CD8-positive, alpha-beta memory T cell (primary cell): Measurements from ENCODE around the gene TADA2B. TPM values are rescaled to one million over a fixed set of nuclear protein-coding genes. Genes with fewer than 3 reads are reported as not detected.

Experiments
- CTCF ChIA-PET: fragments of 350-600 bp; sonication (Branson Sonifier 250); formaldehyde crosslinking; loops from one replicate; lab custom pipeline; 2021; ENCODE audit warnings: antibody characterized with exemption; lab: Charles Lee
- POLR2A ChIA-PET: fragments of 350-600 bp; sonication (Branson Sonifier 250); formaldehyde crosslinking; loops from one replicate; lab custom pipeline; 2021; ENCODE audit warnings: antibody characterized with exemption; lab: Charles Lee
- DNase-seq, 5 donors: peaks; one replicate each; pipeline versions ENCODE4 v3.0.0 to v3.0.0-alpha.2; 2020 to 2022; ENCODE audit warnings: mixed read lengths in 1 of 5
- H3K27ac ChIP-seq: one replicate; pipeline ENCODE4 v1.7.0; 2013; ENCODE audit warnings: low read depth, mild to moderate bottlenecking, low read length, moderate library complexity
- H3K27me3 ChIP-seq: 2 replicates; pipeline ENCODE4 v1.7.0; 2013; ENCODE audit warnings: low read length, mild to moderate bottlenecking; ENCODE audit not compliant: insufficient read depth, poor library complexity, severe bottlenecking
- H3K36me3 ChIP-seq: 2 replicates; pipeline ENCODE4 v1.7.0; 2013; ENCODE audit warnings: mild to moderate bottlenecking, low read length, moderate library complexity; ENCODE audit not compliant: insufficient read depth
- H3K4me1 ChIP-seq: 2 replicates; pipeline ENCODE4 v1.7.0; 2013; ENCODE audit warnings: mild to moderate bottlenecking, low read length, moderate library complexity; ENCODE audit not compliant: insufficient read depth
- H3K4me3 ChIP-seq: 2 replicates; pipeline ENCODE4 v1.7.0; 2013; ENCODE audit warnings: mild to moderate bottlenecking, low read length
- H3K9me3 ChIP-seq: 2 replicates; pipeline ENCODE4 v1.7.0; 2013; ENCODE audit warnings: mild to moderate bottlenecking, low read length
- H3K27ac Mint-ChIP-seq, 8 donors: one replicate each; pipeline ENCODE4 v1.8.0; 2020 to 2021; ENCODE audit warnings: mixed read lengths in 8 of 8, mild to moderate bottlenecking in 6 of 8, inconsistent platforms in 3 of 8, moderate library complexity in 3 of 8
- H3K27me3 Mint-ChIP-seq, 2 donors: one replicate each; pipeline ENCODE4 v1.8.0; 2020 to 2021; ENCODE audit warnings: mixed read lengths in 2 of 2, mild to moderate bottlenecking in 1 of 2, moderate library complexity in 1 of 2
- H3K36me3 Mint-ChIP-seq, 3 donors: one replicate each; pipeline ENCODE4 v1.8.0; 2020 to 2021; ENCODE audit warnings: mixed read lengths in 3 of 3, inconsistent platforms in 1 of 3, mild to moderate bottlenecking in 1 of 3
- H3K4me1 Mint-ChIP-seq, 3 donors: one replicate each; pipeline ENCODE4 v1.8.0; 2020 to 2021; ENCODE audit warnings: mixed read lengths in 3 of 3, inconsistent platforms in 1 of 3, mild to moderate bottlenecking in 1 of 3
- H3K4me3 Mint-ChIP-seq, 7 donors: one replicate each; pipeline ENCODE4 v1.8.0; 2020 to 2021; ENCODE audit warnings: mixed read lengths in 7 of 7, mild to moderate bottlenecking in 6 of 7, moderate library complexity in 4 of 7, inconsistent platforms in 2 of 7
- H3K9me3 Mint-ChIP-seq, 5 donors: one replicate each; pipeline ENCODE4 v1.8.0; 2020 to 2022; ENCODE audit warnings: mixed read lengths in 5 of 5, mild to moderate bottlenecking in 3 of 5, moderate library complexity in 2 of 5, inconsistent platforms in 1 of 5
- polyA plus RNA-seq: library from polyadenylated mRNA; unstranded; fragments of 300-500 nt; fragmentation: Illumina TruSeq; gene quantifications from one replicate; pipeline ENCODE4 v1.2.3, GENCODE V29; 2021
- total RNA-seq, 2 experiments: library from RNA; stranded (reverse); gene quantifications; one replicate each; pipeline ENCODE4 v1.2.3, GENCODE V29; 2021

Gene TADA2B
- total and polyA plus RNA-seq, 3 experiments from 2014 or later = 6.0 to 16.0 (median 15.8) TPM

- H3K9me3 Mint-ChIP-seq = no peaks in the 10 kb centered on the region
- POLR2A ChIA-PET = interaction anchor here (0.6 to 2.1 kb wide), 3 partner anchors 12 to 90 kb away, joined by 3 to 10 read pairs (median 4); partner anchors contain the start of genes GRPEL1 and TADA2B
- H3K27ac Mint-ChIP-seq = peak overlapping the region in 2 of 8 donors; percentile 18 to 80
Observed at GRCh38 chr4:7055111-7055989, 12.2 kb downstream of the TADA2B start.

GRCh38 chr4:7055990-7056325, 12.8 kb downstream of the TADA2B start:
- Histone ChIP-seq H3K27ac (no peak overlapping the region), H3K27me3 (no peaks in the 10 kb centered on the region), H3K36me3 (peaks cover 43% of the 10 kb centered on the region), H3K4me1 (peaks cover 10% of the 10 kb centered on the region), H3K9me3 (no peaks in the 10 kb centered on the region), H3K4me3 (no peak overlapping the region)
- Mint-ChIP-seq H3K36me3 (peaks cover 5 to 78% (median 5%) of the 10 kb centered on the region in 3 donors), H3K4me1 (peaks cover 5 to 29% (median 20%) of the 10 kb centered on the region in 3 donors), H3K27ac (no peak overlapping the region), H3K27me3 (peaks cover 0 to 1% of the 10 kb centered on the region in 2 donors), H3K9me3 (no peaks in the 10 kb centered on the region), H3K4me3 (no peak overlapping the region)
- POLR2A ChIA-PET = interaction anchor here (0.6 to 2.1 kb wide), 2 partner anchors 11 to 91 kb away, joined by 4 to 10 read pairs; partner anchors contain the start of gene GRPEL1
- no peak for DNase-seq
- CTCF ChIA-PET = interaction anchor here (0.6 to 3.9 kb wide), 3 partner anchors 9 to 13 kb away, joined by 3 to 30 read pairs (median 3); partner anchors contain the start of gene GRPEL1

More at GRCh38 chr4:7055111-7055989, 12.2 kb downstream of the TADA2B start:
- Histone ChIP-seq H3K4me3 (no peak overlapping the region), H3K4me1 (peaks cover 10% of the 10 kb centered on the region), H3K9me3 (no peaks in the 10 kb centered on the region), H3K27me3 (no peaks in the 10 kb centered on the region), H3K27ac (no peak overlapping the region), H3K36me3 (peaks cover 37% of the 10 kb centered on the region)
- peaks cover 5 to 75% (median 5%) of the 10 kb centered on the region in 3 donors for H3K36me3 Mint-ChIP-seq
- CTCF ChIA-PET = interaction anchor here (1.5 to 3.9 kb wide), 2 partner anchors 10 to 14 kb away, joined by 4 to 30 read pairs; partner anchors contain the start of gene GRPEL1
- peak in 1 of 5 donors; percentile 14 for DNase-seq
- peaks cover 0 to 1% of the 10 kb centered on the region in 2 donors for H3K27me3 Mint-ChIP-seq
- no peak overlapping the region for H3K4me3 Mint-ChIP-seq
- peaks cover 5 to 32% (median 20%) of the 10 kb centered on the region in 3 donors for H3K4me1 Mint-ChIP-seq

GRCh38 chr4:7058792-7059191, 15.6 kb downstream of the TADA2B start:
- peaks cover 4 to 21% (median 16%) of the 10 kb centered on the region in 3 donors for H3K4me1 Mint-ChIP-seq
- peak overlapping the region in 2 of 8 donors; percentile 33 to 58 for H3K27ac Mint-ChIP-seq
- peaks cover 5 to 91% (median 11%) of the 10 kb centered on the region in 3 donors for H3K36me3 Mint-ChIP-seq
- H3K27ac ChIP-seq = no peak overlapping the region
- ChIA-PET POLR2A (interaction anchor here (1.1 kb wide), 1 partner anchor 8 kb away, joined by 3 read pairs; no protein-coding TSS in a partner anchor), CTCF (interaction anchor here (1.6 kb wide), 1 partner anchor 9 kb away, joined by 7 read pairs; the partner anchor contains the start of gene GRPEL1)
- no peaks in the 10 kb centered on the region for H3K9me3 ChIP-seq
- no peaks in the 10 kb centered on the region for H3K27me3 ChIP-seq
- H3K36me3 ChIP-seq = peaks cover 66% of the 10 kb centered on the region
- no peak overlapping the region for H3K4me3 ChIP-seq
- peaks cover 0 to 1% of the 10 kb centered on the region in 2 donors for H3K27me3 Mint-ChIP-seq
- H3K9me3 Mint-ChIP-seq = no peaks in the 10 kb centered on the region
- DNase-seq = no peak
- H3K4me1 ChIP-seq = no peaks in the 10 kb centered on the region
- no peak overlapping the region for H3K4me3 Mint-ChIP-seq

GRCh38 chr4:7059662-7060061, 16.5 kb downstream of the TADA2B start:
- Histone ChIP-seq H3K4me1 (peaks cover under 1% of the 10 kb centered on the region), H3K4me3 (no peak overlapping the region), H3K27me3 (no peaks in the 10 kb centered on the region), H3K36me3 (peaks cover 61% of the 10 kb centered on the region), H3K27ac (no peak overlapping the region), H3K9me3 (no peaks in the 10 kb centered on the region)
- H3K9me3 Mint-ChIP-seq = no peaks in the 10 kb centered on the region
- H3K36me3 Mint-ChIP-seq = peaks cover 0 to 89% (median 7%) of the 10 kb centered on the region in 3 donors
- peaks cover 3 to 20% (median 17%) of the 10 kb centered on the region in 3 donors for H3K4me1 Mint-ChIP-seq
- H3K4me3 Mint-ChIP-seq = no peak overlapping the region
- POLR2A ChIA-PET = no interaction called here
- DNase-seq = peak in 1 of 5 donors; percentile 23
- peaks cover 0 to 1% of the 10 kb centered on the region in 2 donors for H3K27me3 Mint-ChIP-seq
- CTCF ChIA-PET = interaction anchor here (1.6 kb wide), 1 partner anchor 8 kb away, joined by 7 read pairs; the partner anchor contains the start of gene GRPEL1
- H3K27ac Mint-ChIP-seq = peak overlapping the region in 1 of 8 donors; percentile 46

- H3K27me3 Mint-ChIP-seq = peaks cover 0 to 1% of the 10 kb centered on the region in 2 donors
- POLR2A ChIA-PET = no interaction called here
Observed at GRCh38 chr4:7060346-7061150, 17.4 kb downstream of the TADA2B start.

GRCh38 chr4:7061815-7062214, 18.6 kb downstream of the TADA2B start:
- Mint-ChIP-seq H3K9me3 (no peaks in the 10 kb centered on the region), H3K27me3 (peaks cover 0 to 1% of the 10 kb centered on the region in 2 donors), H3K36me3 (peaks cover 0 to 75% (median 7%) of the 10 kb centered on the region in 3 donors), H3K4me3 (peak overlapping the region in 1 of 7 donors; percentile 60), H3K27ac (no peak overlapping the region), H3K4me1 (peaks cover 19 to 40% (median 37%) of the 10 kb centered on the region in 3 donors)
- H3K4me1 ChIP-seq = peaks cover 18% of the 10 kb centered on the region
- no peak overlapping the region for H3K4me3 ChIP-seq
- peak in 1 of 5 donors; percentile 29 for DNase-seq
- ChIA-PET POLR2A (no interaction called here), CTCF (interaction anchor here (0.9 to 3.3 kb wide), 4 partner anchors 9 to 18 kb away, joined by 3 to 9 read pairs (median 8); partner anchors contain the start of gene TADA2B)
- H3K36me3 ChIP-seq = peaks cover 48% of the 10 kb centered on the region
- no peaks in the 10 kb centered on the region for H3K27me3 ChIP-seq
- no peak overlapping the region for H3K27ac ChIP-seq
- no peaks in the 10 kb centered on the region for H3K9me3 ChIP-seq

More at GRCh38 chr4:7060346-7061150, 17.4 kb downstream of the TADA2B start:
- Histone ChIP-seq H3K27me3 (no peaks in the 10 kb centered on the region), H3K36me3 (peaks cover 56% of the 10 kb centered on the region), H3K4me1 (peaks cover 6% of the 10 kb centered on the region), H3K9me3 (no peaks in the 10 kb centered on the region), H3K27ac (no peak overlapping the region), H3K4me3 (no peak overlapping the region)
- H3K4me1 Mint-ChIP-seq = peaks cover 7 to 27% (median 24%) of the 10 kb centered on the region in 3 donors
- DNase-seq = no peak
- peak overlapping the region in 1 of 7 donors; percentile 9 for H3K4me3 Mint-ChIP-seq
- no peaks in the 10 kb centered on the region for H3K9me3 Mint-ChIP-seq
- CTCF ChIA-PET = interaction anchor here (3.3 kb wide), 1 partner anchor 17 kb away, joined by 9 read pairs; the partner anchor contains the start of gene TADA2B
- H3K36me3 Mint-ChIP-seq = peaks cover 0 to 86% (median 7%) of the 10 kb centered on the region in 3 donors
- H3K27ac Mint-ChIP-seq = peak overlapping the region in 1 of 8 donors; percentile 41

GRCh38 chr4:7062816-7063215, 19.6 kb downstream of the TADA2B start:
- POLR2A ChIA-PET = interaction anchor here (0.6 to 1.6 kb wide), 2 partner anchors 20 to 159 kb away, joined by 5 to 9 read pairs; partner anchors contain the start of gene TADA2B
- Mint-ChIP-seq H3K4me1 (peaks cover 24 to 47% (median 42%) of the 10 kb centered on the region in 3 donors), H3K9me3 (no peaks in the 10 kb centered on the region), H3K36me3 (peaks cover 0 to 74% (median 7%) of the 10 kb centered on the region in 3 donors), H3K4me3 (no peak overlapping the region), H3K27me3 (peaks cover 0 to 2% of the 10 kb centered on the region in 2 donors), H3K27ac (peak overlapping the region in 1 of 8 donors; percentile 57)
- Histone ChIP-seq H3K9me3 (no peaks in the 10 kb centered on the region), H3K36me3 (peaks cover 48% of the 10 kb centered on the region), H3K27ac (no peak overlapping the region), H3K27me3 (no peaks in the 10 kb centered on the region), H3K4me1 (peaks cover 24% of the 10 kb centered on the region), H3K4me3 (no peak overlapping the region)
- no peak for DNase-seq
- CTCF ChIA-PET = interaction anchor here (0.9 to 3.3 kb wide), 6 partner anchors 8 to 39 kb away, joined by 3 to 9 read pairs (median 5); partner anchors contain the start of gene TADA2B
